ENCODE measurements around the gene AHNAK.

DNA sequence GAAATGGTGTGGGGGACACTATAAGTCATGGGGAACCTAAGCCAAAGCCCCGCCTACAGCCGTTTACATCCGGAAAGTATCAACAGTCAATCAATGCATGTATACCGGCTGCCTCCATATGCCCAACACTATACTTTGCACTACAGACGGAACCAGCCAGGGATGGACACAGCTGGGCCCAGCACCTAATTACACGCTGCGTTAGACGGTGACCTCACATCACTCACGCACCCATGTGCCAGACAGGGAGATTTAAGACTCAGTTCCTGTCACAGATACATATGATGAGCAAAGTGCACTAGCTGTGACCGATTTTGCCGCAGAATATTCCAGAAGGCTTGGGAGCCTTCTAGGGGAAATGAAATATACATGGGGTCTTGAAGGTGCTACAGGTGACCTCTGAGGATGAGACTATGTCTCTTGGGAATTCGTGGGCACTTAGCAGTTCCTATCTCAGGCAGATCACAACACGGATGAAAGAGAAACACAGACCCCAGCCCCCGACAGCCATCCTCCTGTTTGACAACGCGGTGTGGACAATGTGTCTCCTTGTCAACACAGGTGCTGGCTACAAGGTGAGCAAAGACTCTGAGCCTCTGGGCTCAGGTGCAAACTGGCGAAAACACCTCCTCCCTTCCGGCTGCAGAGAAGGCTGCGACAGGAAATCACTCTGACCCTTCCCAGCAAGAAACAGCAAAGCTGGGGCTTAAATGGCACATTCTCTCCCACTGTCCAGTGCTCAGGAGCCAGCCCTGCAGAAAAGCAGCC is 8.0 kb downstream of the AHNAK start:
- TF ChIP-seq, protein P1, sequence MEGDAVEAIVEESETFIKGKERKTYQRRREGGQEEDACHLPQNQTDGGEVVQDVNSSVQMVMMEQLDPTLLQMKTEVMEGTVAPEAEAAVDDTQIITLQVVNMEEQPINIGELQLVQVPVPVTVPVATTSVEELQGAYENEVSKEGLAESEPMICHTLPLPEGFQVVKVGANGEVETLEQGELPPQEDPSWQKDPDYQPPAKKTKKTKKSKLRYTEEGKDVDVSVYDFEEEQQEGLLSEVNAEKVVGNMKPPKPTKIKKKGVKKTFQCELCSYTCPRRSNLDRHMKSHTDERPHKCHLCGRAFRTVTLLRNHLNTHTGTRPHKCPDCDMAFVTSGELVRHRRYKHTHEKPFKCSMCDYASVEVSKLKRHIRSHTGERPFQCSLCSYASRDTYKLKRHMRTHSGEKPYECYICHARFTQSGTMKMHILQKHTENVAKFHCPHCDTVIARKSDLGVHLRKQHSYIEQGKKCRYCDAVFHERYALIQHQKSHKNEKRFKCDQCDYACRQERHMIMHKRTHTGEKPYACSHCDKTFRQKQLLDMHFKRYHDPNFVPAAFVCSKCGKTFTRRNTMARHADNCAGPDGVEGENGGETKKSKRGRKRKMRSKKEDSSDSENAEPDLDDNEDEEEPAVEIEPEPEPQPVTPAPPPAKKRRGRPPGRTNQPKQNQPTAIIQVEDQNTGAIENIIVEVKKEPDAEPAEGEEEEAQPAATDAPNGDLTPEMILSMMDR (conservative IDR thresholded peaks at IDR 0.05; ENCODE audit: low read length), result no peak
- no peak for TF ChIP-seq EZH2phosphoT487 (IDR thresholded peaks at IDR 0.05; ENCODE audit: borderline replicate concordance, low read depth, low read length)

All from OCI-LY7 (cell line).